Endodermal cell (in vitro differentiated cells): ENCODE data around the gene ABCD3. TPM values are rescaled to one million over a fixed set of nuclear protein-coding genes. Genes with fewer than 3 reads are reported as not detected.

Experiments used
- DNase-seq: peaks from one replicate; pipeline ENCODE4 v3.0.0-alpha.2; 2017
- H3K27ac ChIP-seq: 2 replicates; pipeline ENCODE4 v1.5.1; 2013; ENCODE audit warnings: mild to moderate bottlenecking, low read depth, low read length, moderate library complexity
- H3K27me3 ChIP-seq: 2 replicates; pipeline ENCODE4 v1.6.1; 2013; ENCODE audit warnings: mild to moderate bottlenecking, low read length, moderate library complexity; ENCODE audit not compliant: insufficient read depth, control insufficient read depth, poor library complexity, severe bottlenecking
- H3K36me3 ChIP-seq: 2 replicates; pipeline ENCODE4 v1.7.0; 2013; ENCODE audit warnings: mild to moderate bottlenecking, low read length, moderate library complexity; ENCODE audit not compliant: control insufficient read depth, insufficient read depth
- H3K4me1 ChIP-seq: one replicate; pipeline ENCODE4 v1.7.0; 2013; ENCODE audit warnings: low read length; ENCODE audit not compliant: control insufficient read depth, insufficient read depth
- H3K4me3 ChIP-seq: 2 replicates; pipeline ENCODE4 v1.5.1; 2013; ENCODE audit warnings: mild to moderate bottlenecking, low read length, moderate library complexity
- H3K9ac ChIP-seq: 2 replicates; pipeline ENCODE4 v1.6.1; 2013; ENCODE audit warnings: mild to moderate bottlenecking, low read length, moderate library complexity; ENCODE audit not compliant: poor library complexity, severe bottlenecking; ENCODE audit errors: extremely low read depth
- H3K9me3 ChIP-seq: 2 replicates; pipeline ENCODE4 v1.6.1; 2013; ENCODE audit warnings: mild to moderate bottlenecking, low read length, moderate library complexity; ENCODE audit not compliant: control insufficient read depth
- H3K27ac Mint-ChIP-seq: 2 replicates; pipeline ENCODE4 v1.8.0; 2020; ENCODE audit warnings: mixed read lengths
- H3K27me3 Mint-ChIP-seq: 2 replicates; pipeline ENCODE4 v1.8.0; 2021; ENCODE audit warnings: mild to moderate bottlenecking, mixed read lengths; ENCODE audit not compliant: insufficient read depth
- H3K36me3 Mint-ChIP-seq: 2 replicates; pipeline ENCODE4 v1.8.0; 2020; ENCODE audit warnings: low read depth, mixed read lengths
- H3K4me1 Mint-ChIP-seq: 2 replicates; pipeline ENCODE4 v1.8.0; 2020; ENCODE audit warnings: mixed read lengths
- H3K4me3 Mint-ChIP-seq: 2 replicates; pipeline ENCODE4 v1.8.0; 2020; ENCODE audit warnings: mild to moderate bottlenecking, moderate library complexity, mixed read lengths
- H3K9me3 Mint-ChIP-seq: 2 replicates; pipeline ENCODE4 v1.8.0; 2020; ENCODE audit warnings: mild to moderate bottlenecking, mixed read lengths
- CTCF ChIP-seq: fragments of 200-600 bp; sonication (generic); conservative IDR thresholded peaks from 2 replicates; pipeline ENCODE4 v1.5.0; 2021; ENCODE audit warnings: antibody characterized with exemption, mild to moderate bottlenecking
- WGBS, 2 experiments: methylation state at CpG; one replicate each; pipeline versions ENCODE4 v1.1.5 to v1.1.7; 2013; ENCODE audit warnings: missing lambda C conversion rate in 2 of 2, mixed read lengths in 1 of 2; ENCODE audit not compliant: insufficient coverage in 1 of 2, insufficient read length in 1 of 2; 5-methylcytosine and 5-hydroxymethylcytosine counted together
- total RNA-seq, 2 donors: library from RNA; stranded (reverse); fragmentation: NEBNext Ultra II Directional in 1 of 2; extraction: Animal tissue kit (Norgen Biotek cat#: 25700) in 1 of 2; gene quantifications; 2 replicates in 1 of 2; 3 replicates in 1 of 2; pipeline ENCODE4 v1.2.1, GENCODE V29; 2021

Gene ABCD3
- total RNA-seq, 2 donors from 2014 or later, result 28.1 to 33.3 TPM

GRCh38 chr1:94463765-94464330, 45.7 kb downstream of the ABCD3 start:
- Mint-ChIP-seq H3K4me1 (peaks cover 11% of the 10 kb centered on the region), H3K27ac (peak overlapping the region; percentile 92), H3K36me3 (peaks cover 50% of the 10 kb centered on the region), H3K27me3 (no peaks in the 10 kb centered on the region), H3K9me3 (peaks cover 26% of the 10 kb centered on the region), H3K4me3 (no peak overlapping the region)
- TF ChIP-seq CTCF, result peak; percentile 79
- peak; percentile 46 for DNase-seq
- Histone ChIP-seq H3K36me3 (peaks cover 51% of the 10 kb centered on the region), H3K4me3 (peak overlapping the region; percentile 9), H3K27ac (no peak overlapping the region), H3K9me3 (peaks cover 35% of the 10 kb centered on the region), H3K4me1 (peaks cover 4% of the 10 kb centered on the region), H3K27me3 (no peaks in the 10 kb centered on the region), H3K9ac (no peak overlapping the region)
- 74 to 88% methylated on average over 1 to 2 of the region's 3 CpGs for WGBS, 2 experiments

- peaks cover 31% of the 10 kb centered on the region for H3K36me3 ChIP-seq
- no peaks in the 10 kb centered on the region for H3K27me3 Mint-ChIP-seq
- peaks cover 18% of the 10 kb centered on the region for H3K9me3 ChIP-seq
- no peaks in the 10 kb centered on the region for H3K4me1 Mint-ChIP-seq
- no peak overlapping the region for H3K4me3 Mint-ChIP-seq
- H3K36me3 Mint-ChIP-seq, result peaks cover 33% of the 10 kb centered on the region
- H3K27me3 ChIP-seq, result no peaks in the 10 kb centered on the region
- no peak overlapping the region for H3K27ac ChIP-seq
- H3K9ac ChIP-seq, result no peak overlapping the region
- no peak for DNase-seq
- H3K4me1 ChIP-seq, result no peaks in the 10 kb centered on the region
- H3K27ac Mint-ChIP-seq, result no peak overlapping the region
- H3K4me3 ChIP-seq, result no peak overlapping the region
- peaks cover 16% of the 10 kb centered on the region for H3K9me3 Mint-ChIP-seq
- TF ChIP-seq CTCF, result no peak
Measured at GRCh38 chr1:94468708-94469107, 50.5 kb downstream of the ABCD3 start.

GRCh38 chr1:94471271-94471670, 53.1 kb downstream of the ABCD3 start:
- Mint-ChIP-seq H3K36me3 (peaks cover 12% of the 10 kb centered on the region), H3K9me3 (no peaks in the 10 kb centered on the region), H3K27ac (no peak overlapping the region), H3K27me3 (no peaks in the 10 kb centered on the region), H3K4me1 (no peaks in the 10 kb centered on the region), H3K4me3 (no peak overlapping the region)
- no peak for TF ChIP-seq CTCF
- no peaks in the 10 kb centered on the region for H3K27me3 ChIP-seq
- peaks cover 11% of the 10 kb centered on the region for H3K36me3 ChIP-seq
- no peak overlapping the region for H3K27ac ChIP-seq
- no peaks in the 10 kb centered on the region for H3K9me3 ChIP-seq
- no peak overlapping the region for H3K9ac ChIP-seq
- no peak for DNase-seq
- no peak overlapping the region for H3K4me3 ChIP-seq
- 86 to 89% methylated on average over 1 to 2 of the region's 2 CpGs for WGBS, 2 experiments
- no peaks in the 10 kb centered on the region for H3K4me1 ChIP-seq
